Measurements from ENCODE around the gene RHOF. TPM values are rescaled to one million over a fixed set of nuclear protein-coding genes. Genes with fewer than 3 reads are reported as not detected.
"Not testable (repeated sequence)": the region's sequence is repeated elsewhere in the genome, so short reads cannot be mapped to it uniquely, and the experiment has no call there.

The RHOF gene
- total and polyA plus RNA-seq, 2 donors (not counting 1 experiment from before 2014, with no cell fraction given) = 90.3 to 129 TPM

- no peak for ATAC-seq (ENCODE audit: low read depth)
- Histone ChIP-seq H4K20me1 (ENCODE audit: control insufficient read depth, insufficient read depth, low read length, poor library complexity, severe bottlenecking) (no peaks in the 10 kb centered on the region), H3K4me2 (replicated peaks; ENCODE audit: low read depth, low read length, poor library complexity, severe bottlenecking) (no peak overlapping the region), H3K27ac (ENCODE audit: low read length in 2 of 2) (no peak overlapping the region), H3K4me1 (ENCODE audit: control insufficient read depth in 2 of 2, insufficient read depth in 2 of 2, low read length in 2 of 2) (no peaks in the 10 kb centered on the region), H3K4me3 (ENCODE audit: control extremely low read depth in 1 of 5, extremely low read depth in 1 of 5, insufficient read depth in 1 of 5, low read depth in 2 of 5, low read length in 4 of 5) (no peak overlapping the region), H3K9me3 (ENCODE audit: control extremely low read depth in 1 of 3, control insufficient read depth in 2 of 3, insufficient read depth in 1 of 3, low read length in 2 of 3) (no peaks in the 10 kb centered on the region), H3K79me2 (ENCODE audit: control insufficient read depth, insufficient read depth, low read length) (no peaks in the 10 kb centered on the region), H3K27me3 (replicated peaks in 1 of 4; ENCODE audit: control extremely low read depth in 1 of 4, control insufficient read depth in 3 of 4, insufficient read depth in 4 of 4, low read length in 3 of 4) (no peaks in the 10 kb centered on the region), H3K36me3 (replicated peaks in 1 of 2; ENCODE audit: control extremely low read depth in 1 of 2, control insufficient read depth in 1 of 2, extremely low read depth in 1 of 2, insufficient read depth in 2 of 2, low read length in 1 of 2) (no peaks in the 10 kb centered on the region), H3K9ac (ENCODE audit: low read length) (no peak overlapping the region), H2AFZ (ENCODE audit: insufficient read depth, low read depth, low read length, poor library complexity, severe bottlenecking) (no peak overlapping the region)
- ChIA-PET POLR2A (no interaction called here), CTCF (interaction anchor here (1.4 kb wide), 1 partner anchor 32 kb away, joined by 4 read pairs; no protein-coding TSS in a partner anchor)
- WGBS (ENCODE audit: insufficient coverage) = 99% methylated on average over 4 of the region's 6 CpGs
- no peak for DNase-seq
- Mint-ChIP-seq H3K27me3 (no peaks in the 10 kb centered on the region), H3K4me1 (no peaks in the 10 kb centered on the region), H3K27ac (no peak overlapping the region), H3K9me3 (ENCODE audit: insufficient read depth) (no peaks in the 10 kb centered on the region), H3K4me3 (no peak overlapping the region)
- intact Hi-C loops (cut with micrococcal nuclease) = no loop called here
- TF ChIP-seq CTCF (IDR thresholded peaks at IDR 0.05) (no peak), EZH2 (IDR thresholded peaks at IDR 0.05; ENCODE audit: borderline replicate concordance, insufficient read depth, low read depth, low read length, poor library complexity, severe bottlenecking) (no peak)
Observed at GRCh38 chr12:121762269-121762668, 31.2 kb downstream of the RHOF start.

GRCh38 chr12:121758536-121758935 is 35.0 kb downstream of the RHOF start:
- WGBS (ENCODE audit: insufficient coverage) = 88% methylated on average over 8 of the region's 22 CpGs
- H3K4me2 ChIP-seq (replicated peaks; ENCODE audit: low read depth, low read length, poor library complexity, severe bottlenecking); POLR2A ChIA-PET; H3K27me3 Mint-ChIP-seq; H3K9me3 ChIP-seq (ENCODE audit: control extremely low read depth in 1 of 3, control insufficient read depth in 2 of 3, insufficient read depth in 1 of 3, low read length in 2 of 3); H3K4me1 Mint-ChIP-seq; H3K36me3 ChIP-seq (replicated peaks in 1 of 2; ENCODE audit: control extremely low read depth in 1 of 2, control insufficient read depth in 1 of 2, extremely low read depth in 1 of 2, insufficient read depth in 2 of 2, low read length in 1 of 2); ATAC-seq (ENCODE audit: low read depth); H3K27ac Mint-ChIP-seq; H3K79me2 ChIP-seq (ENCODE audit: control insufficient read depth, insufficient read depth, low read length); H3K9me3 Mint-ChIP-seq (ENCODE audit: insufficient read depth); H3K4me1 ChIP-seq (ENCODE audit: control insufficient read depth in 2 of 2, insufficient read depth in 2 of 2, low read length in 2 of 2); H4K20me1 ChIP-seq (ENCODE audit: control insufficient read depth, insufficient read depth, low read length, poor library complexity, severe bottlenecking); H3K9ac ChIP-seq (ENCODE audit: low read length); H3K4me3 Mint-ChIP-seq; H3K27ac ChIP-seq (ENCODE audit: low read length in 2 of 2); intact Hi-C loops (cut with micrococcal nuclease); H2AFZ ChIP-seq (ENCODE audit: insufficient read depth, low read depth, low read length, poor library complexity, severe bottlenecking); H3K4me3 ChIP-seq (ENCODE audit: control extremely low read depth in 1 of 5, extremely low read depth in 1 of 5, insufficient read depth in 1 of 5, low read depth in 2 of 5, low read length in 4 of 5); H3K27me3 ChIP-seq (replicated peaks in 1 of 4; ENCODE audit: control extremely low read depth in 1 of 4, control insufficient read depth in 3 of 4, insufficient read depth in 4 of 4, low read length in 3 of 4); DNase-seq: not testable (repeated sequence)
- CTCF ChIA-PET = interaction anchor here (0.6 kb wide), 1 partner anchor 28 kb away, joined by 3 read pairs; no protein-coding TSS in a partner anchor
